Kidney epithelial cell (primary cell): Measurements from ENCODE around the gene UNC5CL. TPM values are rescaled to one million over a fixed set of nuclear protein-coding genes. Genes with fewer than 3 reads are reported as not detected.

Experiments used
- DNase-seq: peaks from one replicate; pipeline ENCODE4 v3.0.0-alpha.2; 2010; ENCODE audit warnings: low read depth
- H3K27me3 ChIP-seq: 2 replicates; pipeline ENCODE4 v1.6.0; 2011; ENCODE audit warnings: low read length; ENCODE audit not compliant: control insufficient read depth, insufficient read depth
- H3K36me3 ChIP-seq: 2 replicates; pipeline ENCODE4 v1.5.1; 2011; ENCODE audit warnings: low read length; ENCODE audit not compliant: control insufficient read depth, insufficient read depth
- H3K4me3 ChIP-seq: 2 replicates; pipeline ENCODE4 v1.5.1; 2011; ENCODE audit warnings: low read depth, mild to moderate bottlenecking, control low read depth, low read length
- total RNA-seq: library from RNA; depleted of rRNA; stranded (reverse); fragments of >200 nt; gene quantifications from 2 replicates; pipeline ENCODE4 v1.2.3, GENCODE V29; 2015
- TF ChIP-seq, protein P1 (sequence below): IDR thresholded peaks from 2 replicates; pipeline ENCODE4 v1.5.1; 2011; ENCODE audit warnings: mild to moderate bottlenecking, moderate library complexity, low read length, control low read depth, inconsistent platforms; ENCODE audit not compliant: insufficient read depth, poor library complexity, severe bottlenecking

Gene UNC5CL
- total RNA-seq, 1 donor from 2014 or later: 1.1 TPM

GRCh38 chr6:41079080-41079479 lies 40.1 kb upstream of the UNC5CL start:
- TF ChIP-seq, protein P1, sequence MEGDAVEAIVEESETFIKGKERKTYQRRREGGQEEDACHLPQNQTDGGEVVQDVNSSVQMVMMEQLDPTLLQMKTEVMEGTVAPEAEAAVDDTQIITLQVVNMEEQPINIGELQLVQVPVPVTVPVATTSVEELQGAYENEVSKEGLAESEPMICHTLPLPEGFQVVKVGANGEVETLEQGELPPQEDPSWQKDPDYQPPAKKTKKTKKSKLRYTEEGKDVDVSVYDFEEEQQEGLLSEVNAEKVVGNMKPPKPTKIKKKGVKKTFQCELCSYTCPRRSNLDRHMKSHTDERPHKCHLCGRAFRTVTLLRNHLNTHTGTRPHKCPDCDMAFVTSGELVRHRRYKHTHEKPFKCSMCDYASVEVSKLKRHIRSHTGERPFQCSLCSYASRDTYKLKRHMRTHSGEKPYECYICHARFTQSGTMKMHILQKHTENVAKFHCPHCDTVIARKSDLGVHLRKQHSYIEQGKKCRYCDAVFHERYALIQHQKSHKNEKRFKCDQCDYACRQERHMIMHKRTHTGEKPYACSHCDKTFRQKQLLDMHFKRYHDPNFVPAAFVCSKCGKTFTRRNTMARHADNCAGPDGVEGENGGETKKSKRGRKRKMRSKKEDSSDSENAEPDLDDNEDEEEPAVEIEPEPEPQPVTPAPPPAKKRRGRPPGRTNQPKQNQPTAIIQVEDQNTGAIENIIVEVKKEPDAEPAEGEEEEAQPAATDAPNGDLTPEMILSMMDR: no peak
- Histone ChIP-seq H3K4me3 (no peak overlapping the region), H3K27me3 (no peaks in the 10 kb centered on the region), H3K36me3 (peaks cover 2% of the 10 kb centered on the region)
- no peak for DNase-seq

DNA sequence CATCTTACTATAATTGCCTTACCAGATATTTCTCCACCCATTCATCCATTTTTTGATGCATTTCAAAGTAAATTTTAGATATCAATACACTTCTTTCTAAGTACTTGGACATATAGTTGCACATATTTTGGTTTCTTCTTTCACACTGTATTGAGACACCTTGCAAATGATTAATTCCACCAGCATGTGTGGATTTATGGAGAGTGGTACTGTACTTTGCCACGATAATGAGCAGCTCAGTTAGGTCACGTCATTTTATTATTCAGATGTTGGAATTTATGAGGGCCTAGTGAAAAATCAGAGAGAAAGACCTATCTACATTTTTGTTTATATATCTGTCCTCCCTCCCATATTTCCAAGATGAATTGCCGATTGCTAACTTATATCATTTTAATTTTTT lies 39.1 kb upstream of the UNC5CL start:
- TF ChIP-seq, protein P1: no peak
- H3K4me3 ChIP-seq: no peak overlapping the region
- no peaks in the 10 kb centered on the region for H3K27me3 ChIP-seq
- DNase-seq: no peak
- H3K36me3 ChIP-seq: peaks cover 2% of the 10 kb centered on the region

GRCh38 chr6:41077536-41077935 lies 38.5 kb upstream of the UNC5CL start:
- TF ChIP-seq, protein P1: no peak

DNA sequence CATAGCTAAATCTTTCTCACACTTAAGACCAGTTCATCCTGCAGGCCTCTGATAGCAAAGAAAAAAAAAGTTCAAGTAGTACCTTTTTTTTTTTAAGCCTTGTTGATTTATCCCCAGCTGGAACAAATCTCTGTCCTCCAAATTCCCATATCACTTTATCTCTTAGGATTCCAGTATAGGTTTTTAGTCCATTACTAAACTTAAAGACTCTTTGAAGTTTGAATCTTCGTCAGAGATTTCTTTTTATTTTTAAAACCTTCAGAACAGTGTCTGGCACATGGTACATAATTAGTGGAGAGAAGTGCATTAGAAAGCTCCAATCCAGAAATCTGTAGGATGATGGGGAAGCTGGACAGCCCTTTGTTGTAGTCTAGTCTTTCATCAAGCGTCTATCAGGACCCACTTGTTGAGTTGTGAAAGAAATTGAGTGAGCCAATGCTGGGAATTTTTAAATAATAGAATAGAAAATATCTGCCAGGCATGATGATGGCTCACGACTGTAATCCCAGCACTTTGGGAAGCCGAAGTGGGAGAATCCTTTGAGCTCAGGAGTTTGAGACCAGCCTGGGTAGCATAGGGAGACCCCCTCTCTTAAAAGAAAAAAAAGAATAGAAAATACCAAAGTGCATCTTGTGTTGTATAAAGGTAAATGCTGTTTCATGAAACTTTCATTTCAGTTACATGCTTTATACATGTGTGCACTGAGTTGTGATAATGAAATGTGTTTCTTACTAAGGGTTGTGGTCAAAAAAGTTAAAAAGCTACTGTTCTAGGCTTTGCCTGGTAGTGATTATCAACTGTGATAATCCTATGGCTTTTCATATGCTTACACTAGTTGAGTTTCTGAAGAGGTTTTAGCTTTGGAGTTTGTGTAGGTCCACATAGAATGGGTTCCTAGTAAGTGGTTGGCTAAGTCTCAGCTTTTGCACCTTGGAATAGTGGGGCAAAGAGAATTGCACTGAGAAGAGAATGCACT lies 36.9 kb upstream of the UNC5CL start:
- TF ChIP-seq, protein P1: no peak

More at GRCh38 chr6:41077536-41077935, 38.5 kb upstream of the UNC5CL start:
- Histone ChIP-seq H3K36me3 (peaks cover 2% of the 10 kb centered on the region), H3K4me3 (no peak overlapping the region), H3K27me3 (no peaks in the 10 kb centered on the region)
- DNase-seq: no peak

DNA sequence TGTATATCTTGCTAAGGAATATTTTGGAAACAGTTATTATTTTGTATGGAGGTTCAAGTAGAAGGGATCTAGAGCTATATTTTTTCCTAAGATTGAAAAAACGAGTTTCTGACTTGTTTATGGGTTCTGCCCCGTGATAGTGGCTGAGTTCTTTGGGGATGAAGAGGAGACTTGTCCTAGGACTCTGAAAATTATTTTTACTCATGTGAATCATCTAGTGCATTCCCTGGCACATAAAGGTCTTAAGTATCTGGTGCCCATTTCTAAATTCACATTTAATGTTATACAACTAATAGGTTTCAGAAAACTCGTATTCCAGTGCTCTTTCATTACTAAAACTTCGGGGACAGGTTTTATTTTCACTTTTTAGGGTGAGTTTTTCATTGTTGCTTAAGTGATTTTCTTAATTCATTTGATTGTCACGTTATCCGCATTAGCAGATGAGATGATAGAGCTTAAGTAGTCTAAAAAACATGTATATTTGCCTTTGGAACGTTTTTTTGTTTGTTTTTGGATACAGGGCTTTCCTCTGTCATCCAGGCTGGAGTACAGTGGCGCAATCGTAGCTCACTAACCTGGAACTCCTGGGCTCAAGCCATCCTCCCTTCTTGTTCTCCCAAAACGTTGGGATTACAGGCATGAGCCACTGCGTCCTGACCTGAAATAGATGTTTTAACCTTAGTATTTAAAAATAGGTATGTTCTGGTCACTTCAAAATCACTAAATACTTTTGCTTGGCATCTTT lies 35.8 kb upstream of the UNC5CL start:
- TF ChIP-seq, protein P1: no peak
- Histone ChIP-seq H3K36me3 (no peaks in the 10 kb centered on the region), H3K4me3 (no peak overlapping the region), H3K27me3 (no peaks in the 10 kb centered on the region)
- no peak for DNase-seq

More for the DNA sequence above, 36.9 kb upstream of the UNC5CL start:
- no peak overlapping the region for H3K4me3 ChIP-seq
- no peak for DNase-seq
- peaks cover 2% of the 10 kb centered on the region for H3K36me3 ChIP-seq
- no peaks in the 10 kb centered on the region for H3K27me3 ChIP-seq
